Erythroblast (primary cell): Measurements from ENCODE around the gene CSMD2.

Source experiments
- GATA1 ChIP-seq: IDR thresholded peaks from 2 replicates; pipeline ENCODE4 v1.6.1; 2011; ENCODE audit warnings: low read depth, mild to moderate bottlenecking, control low read depth, low read length, moderate library complexity
- POLR2A ChIP-seq: IDR thresholded peaks from 2 replicates; pipeline ENCODE4 v1.6.1; 2011; ENCODE audit warnings: mild to moderate bottlenecking, low read length

DNA sequence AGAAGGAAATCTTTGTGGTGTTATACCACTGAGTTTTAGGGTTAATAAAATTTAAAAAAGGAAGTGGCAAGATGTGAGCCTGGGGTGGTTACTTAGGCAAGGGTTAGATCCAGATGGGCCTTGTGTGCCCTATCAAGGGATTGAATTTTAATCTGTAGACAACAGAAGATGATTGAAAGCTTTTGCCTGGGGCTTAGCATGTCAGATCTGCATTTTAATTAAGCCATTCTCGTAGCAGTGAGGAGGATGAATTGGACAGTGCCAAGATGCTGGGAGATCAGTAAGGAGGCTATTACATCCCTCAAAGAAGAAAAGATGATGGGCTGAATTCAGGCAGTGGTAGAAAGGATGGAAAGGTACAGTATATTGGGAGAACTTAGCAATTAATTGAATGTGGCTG lies 258.9 kb downstream of the CSMD2 start:
- TF ChIP-seq POLR2A, result no peak
- no peak for TF ChIP-seq GATA1
